Prostate gland (tissue), 2 donors: ENCODE measurements around the gene TUBGCP2.

Source experiments
- CTCF ChIP-seq, 4 experiments: fragments of 200-600 bp in 2 of 4; fragments of 450-650 bp in 2 of 4; sonication (generic) in 2 of 4; IDR thresholded peaks; 1 replicate in 3 of 4; 2 replicates in 1 of 4; pipeline ENCODE4 v1.5.1; 2016 to 2019; ENCODE audit warnings: antibody characterized with exemption in 4 of 4, mild to moderate bottlenecking in 2 of 4, moderate library complexity in 2 of 4
- POLR2A ChIP-seq: fragments of 450-650 bp; IDR thresholded peaks from one replicate; pipeline ENCODE4 v1.6.1; 2016; ENCODE audit warnings: antibody characterized with exemption, mild to moderate bottlenecking
- POLR2AphosphoS5 ChIP-seq: sonication (generic); formaldehyde crosslinking; IDR thresholded peaks from one replicate; pipeline ENCODE4 v1.6.1; 2017; ENCODE audit warnings: antibody characterized with exemption

- TF ChIP-seq POLR2A (no peak), CTCF (IDR thresholded peaks at IDR 0.05) (no peak), POLR2AphosphoS5 (no peak)
Observed at GRCh38 chr10:133239990-133240389, 68.7 kb downstream of the TUBGCP2 start.
